ENCODE results near the gene GABBR2.

The GABBR2 gene

DNA sequence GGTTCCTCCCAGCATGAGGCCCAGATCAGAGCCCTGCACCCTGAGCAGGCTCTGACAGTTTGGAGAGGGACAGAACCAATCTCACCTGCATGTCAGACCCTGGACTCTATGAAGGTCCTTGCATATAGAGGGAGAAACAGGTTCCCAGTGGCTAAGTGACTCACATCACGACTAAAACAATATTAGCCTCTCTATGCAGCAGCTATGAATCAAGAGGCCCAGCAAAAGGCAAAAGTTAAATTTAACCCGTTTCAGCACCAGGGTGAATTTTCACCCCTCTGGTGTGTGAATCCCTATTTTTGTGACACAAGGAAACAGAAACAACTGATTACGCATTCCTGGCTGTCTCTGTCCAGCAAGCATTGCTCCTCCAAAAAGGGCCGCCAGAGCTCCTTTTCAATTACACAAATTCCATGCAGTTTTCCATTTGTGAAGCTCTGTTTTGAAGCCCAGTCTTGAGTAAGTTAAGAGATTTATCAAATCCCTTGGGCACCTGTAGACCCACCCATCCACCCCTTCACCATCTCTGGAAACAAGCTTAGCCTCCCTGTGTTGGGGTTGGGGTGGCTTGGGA lies 136.6 kb downstream of the GABBR2 start:
- DNase-seq: peak in 1 of 58 donors; percentile 56

DNA sequence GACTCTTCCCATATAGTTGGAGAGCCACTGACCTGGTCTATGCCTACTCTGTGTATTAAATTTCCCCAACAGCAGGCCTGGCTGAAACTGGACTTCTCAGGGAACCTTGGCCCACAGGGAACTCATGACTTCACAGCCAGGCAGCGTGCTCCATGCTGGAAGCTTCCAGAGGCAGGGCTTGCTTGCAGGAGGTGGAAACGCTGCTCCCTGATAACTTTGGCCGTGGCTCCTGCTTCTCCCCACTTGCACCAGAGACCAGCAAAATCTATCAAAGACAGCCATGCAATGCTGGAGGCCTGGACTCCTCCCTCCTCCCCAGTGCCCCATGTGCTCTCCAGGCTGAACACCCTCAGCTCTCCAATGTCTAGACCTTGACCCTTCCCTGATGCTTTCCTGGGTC lies 137.1 kb downstream of the GABBR2 start:
- DNase-seq: no peak

DNA sequence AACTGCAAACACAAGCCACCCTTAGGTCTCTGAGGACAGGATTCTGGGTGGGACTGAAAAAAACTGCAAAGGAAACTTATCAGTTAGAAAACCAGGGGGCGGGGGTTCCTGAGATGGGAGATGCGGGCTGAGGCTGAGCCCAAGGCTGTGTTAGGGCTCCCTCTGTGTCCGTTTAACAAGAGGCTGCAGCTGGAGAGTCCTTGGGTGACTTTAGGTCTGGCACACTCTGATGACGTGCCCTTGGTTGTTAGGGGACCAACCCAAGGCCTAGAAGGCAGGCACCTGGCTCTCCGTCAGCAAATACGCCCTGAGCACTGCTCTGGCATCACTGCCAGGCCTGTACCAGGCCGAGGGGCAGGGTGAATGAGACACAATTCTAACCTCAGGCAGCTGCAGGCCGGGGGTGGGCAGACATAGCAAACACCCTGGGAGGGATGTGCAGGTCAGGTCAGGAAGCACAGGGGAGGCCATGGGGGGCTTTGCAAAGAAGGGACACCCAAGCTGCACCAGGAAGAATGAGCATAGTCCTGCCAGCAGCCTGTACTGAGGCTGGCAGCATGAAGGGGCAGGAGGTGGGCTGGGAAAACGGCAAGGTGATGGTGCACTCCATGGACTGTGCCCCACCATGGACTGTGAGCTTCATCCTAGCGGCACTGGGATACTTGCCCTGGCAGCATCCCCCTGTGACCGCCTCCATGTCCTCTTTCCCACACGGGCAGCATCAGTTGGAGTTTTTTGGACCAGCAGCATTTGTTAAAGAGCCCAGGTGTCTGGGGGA lies 137.9 kb downstream of the GABBR2 start:
- DNase-seq: peak in 1 of 58 donors; percentile 45

DNA sequence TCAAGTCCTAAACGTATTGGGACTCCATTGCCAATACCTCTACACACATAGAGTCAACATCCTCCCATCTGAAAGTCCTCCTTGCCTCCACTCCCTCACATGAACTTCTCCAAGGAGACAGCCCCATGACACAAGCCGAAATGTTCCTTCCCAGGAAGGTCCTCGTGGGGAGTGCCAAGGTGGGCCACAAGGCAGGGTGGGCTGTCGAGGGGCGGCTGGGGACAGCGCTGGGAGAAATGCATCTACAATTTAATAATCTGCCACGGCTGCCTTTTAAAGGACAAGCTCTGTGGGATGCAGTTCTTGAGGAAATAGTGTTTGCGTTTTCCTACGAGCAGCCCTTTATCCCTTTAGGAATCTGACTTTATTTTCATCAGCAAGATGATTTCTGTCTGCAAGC lies 138.7 kb downstream of the GABBR2 start:
- no peak for DNase-seq

DNA sequence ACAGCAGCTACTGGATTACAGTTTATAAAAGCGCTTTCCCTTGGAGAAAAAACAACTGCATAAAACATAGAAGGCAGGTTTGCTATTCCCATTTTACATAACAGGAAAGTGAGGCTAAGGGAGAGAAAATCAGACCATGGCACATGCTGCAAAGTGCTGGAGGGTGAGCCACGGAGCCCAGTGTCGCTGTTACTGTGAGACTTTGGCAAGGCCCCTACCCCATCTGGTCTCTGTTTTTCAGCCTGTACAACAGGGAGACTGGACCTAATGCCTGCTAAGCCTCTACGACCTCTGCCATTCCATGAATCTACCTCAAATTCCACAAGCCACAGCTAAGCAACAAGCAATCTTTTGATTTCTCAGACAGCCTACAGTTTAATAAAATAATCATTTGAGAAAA lies 139.2 kb downstream of the GABBR2 start:
- DNase-seq: no peak

DNA sequence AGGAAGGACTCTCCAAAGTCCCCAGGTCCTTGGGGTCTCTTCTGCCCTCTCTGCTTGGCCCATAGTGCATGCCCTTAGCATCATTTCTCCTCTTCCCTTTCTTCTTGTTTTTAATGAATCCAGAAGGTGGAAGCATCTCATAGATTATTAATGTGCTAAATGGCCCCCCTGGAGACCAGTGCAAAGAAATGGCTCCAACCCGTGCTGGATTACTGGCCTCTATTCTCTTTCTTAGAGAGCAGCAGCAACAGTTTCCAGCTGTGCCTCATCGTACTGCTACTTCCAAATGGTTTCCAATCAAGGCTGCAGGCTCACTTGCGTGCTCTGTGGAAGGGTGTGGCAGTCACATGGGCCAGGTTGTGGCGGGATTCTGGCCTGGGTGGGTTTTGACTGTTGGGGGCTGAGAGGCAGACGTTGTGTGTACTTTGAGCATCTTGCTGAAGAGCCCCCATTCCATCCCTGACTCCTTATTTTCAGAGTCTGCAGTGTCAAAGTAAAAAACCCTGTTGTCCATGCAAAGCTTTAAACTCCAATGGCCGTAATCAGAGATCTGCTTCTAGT lies 139.7 kb downstream of the GABBR2 start:
- no peak for DNase-seq

DNA sequence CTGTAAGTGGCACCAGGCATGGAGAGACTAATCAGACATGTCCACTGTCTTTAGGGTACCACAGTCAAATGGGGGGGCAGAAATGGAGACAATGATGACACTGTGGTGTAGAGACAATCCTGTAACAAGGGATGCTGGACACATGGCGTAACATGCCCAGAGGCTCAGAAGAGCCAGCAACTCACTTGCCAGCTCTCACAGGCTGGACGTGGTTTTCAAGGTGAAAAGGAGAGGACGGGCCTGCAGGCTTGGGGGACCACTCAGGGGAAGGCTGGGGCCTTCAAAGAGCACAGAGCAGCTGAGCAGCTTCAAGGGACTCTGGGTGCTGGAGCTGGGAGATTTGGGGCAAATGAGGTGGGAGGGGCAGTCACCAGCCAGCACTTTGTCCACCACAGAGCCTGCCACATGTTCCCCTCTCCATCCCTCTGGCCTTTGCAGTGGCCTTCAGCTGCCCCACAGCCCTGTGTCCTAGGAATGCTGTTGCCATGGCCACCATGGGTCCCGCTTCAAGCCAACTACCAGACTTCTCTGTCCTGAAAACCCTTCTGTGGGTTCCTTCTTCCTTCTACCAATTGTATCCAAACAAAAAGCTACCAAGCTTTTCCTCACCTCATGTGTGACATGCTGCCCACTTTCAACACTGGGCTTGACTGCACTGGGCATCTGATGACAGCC lies 140.4 kb downstream of the GABBR2 start:
- no peak for DNase-seq

DNA sequence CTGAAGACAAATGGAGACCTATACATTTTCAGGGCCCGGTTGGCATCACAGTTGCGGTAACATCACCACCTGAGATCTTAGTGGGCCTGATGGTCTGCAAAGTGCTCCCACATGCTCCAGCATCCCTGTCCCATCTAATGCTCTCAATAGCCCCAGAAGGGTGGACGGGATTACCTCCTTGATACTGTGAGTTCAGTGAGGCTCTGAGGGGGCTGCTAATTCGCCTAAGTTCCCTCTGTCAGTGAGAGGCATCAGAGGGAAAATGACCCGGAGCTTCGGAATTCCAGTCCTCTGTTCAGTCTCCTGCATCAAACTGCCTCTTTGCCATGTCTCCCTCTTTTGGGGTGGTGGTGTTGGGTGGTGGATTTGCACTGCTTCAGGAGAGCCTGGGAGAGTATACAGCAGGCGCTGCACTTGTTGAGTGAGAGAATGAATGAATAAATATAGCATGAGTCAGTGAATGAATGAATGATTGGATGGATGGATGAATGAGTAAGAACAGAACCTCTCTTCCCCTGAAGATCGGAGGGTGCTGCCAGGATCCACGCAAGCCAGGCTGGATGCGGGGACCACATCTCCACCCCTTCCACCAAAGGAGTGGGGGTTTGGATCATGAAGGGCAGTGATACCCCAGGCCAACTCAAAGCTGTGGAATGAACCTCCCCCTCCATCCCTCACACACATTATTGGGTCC lies 141.0 kb downstream of the GABBR2 start:
- no peak for DNase-seq

DNA sequence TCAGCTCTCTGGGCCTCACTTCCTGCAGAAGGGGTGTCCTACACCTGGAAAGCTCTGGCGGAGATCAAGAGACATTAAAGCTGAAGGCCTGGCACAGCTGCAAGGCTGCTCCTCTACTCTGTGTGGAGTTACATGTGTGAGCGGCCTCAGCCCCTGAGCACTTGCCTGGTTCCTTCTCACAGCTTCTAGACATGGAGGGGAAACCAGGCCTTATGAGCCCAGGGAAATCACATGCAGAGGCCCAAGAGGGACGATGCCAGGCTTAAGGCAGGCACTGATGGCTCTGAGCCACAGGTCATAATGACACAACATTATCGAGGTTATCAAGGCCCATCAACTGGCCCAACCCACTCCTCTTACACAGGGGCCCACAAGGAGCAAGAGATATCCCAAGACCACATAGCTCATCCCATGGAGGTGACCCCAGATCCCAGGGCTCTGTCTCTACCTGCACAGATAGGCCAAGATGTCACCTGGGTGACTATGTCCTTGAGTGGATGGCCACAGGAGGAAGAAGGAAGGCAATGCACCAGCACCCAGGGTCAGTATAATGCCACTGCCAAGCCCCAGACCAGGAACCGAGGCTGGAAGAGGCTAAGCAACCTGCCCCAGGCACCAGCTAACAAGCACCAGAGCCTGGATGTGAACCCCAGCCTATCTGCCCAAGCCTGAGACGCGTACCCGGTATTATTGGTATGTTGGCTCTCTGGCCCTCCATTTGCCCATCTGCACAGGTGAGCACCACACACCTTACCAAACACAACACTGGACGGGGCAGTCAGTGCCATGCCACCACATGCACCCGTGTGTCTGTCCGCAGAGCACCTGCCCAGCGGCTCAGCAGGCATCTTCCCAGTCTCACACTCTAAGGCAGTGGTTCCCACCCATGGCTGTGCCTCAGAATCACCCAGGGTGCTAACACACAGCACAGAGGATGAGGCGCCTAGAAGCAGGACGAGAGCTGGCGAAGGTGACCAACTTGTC lies 143.3 kb downstream of the GABBR2 start:
- no peak for DNase-seq

DNA sequence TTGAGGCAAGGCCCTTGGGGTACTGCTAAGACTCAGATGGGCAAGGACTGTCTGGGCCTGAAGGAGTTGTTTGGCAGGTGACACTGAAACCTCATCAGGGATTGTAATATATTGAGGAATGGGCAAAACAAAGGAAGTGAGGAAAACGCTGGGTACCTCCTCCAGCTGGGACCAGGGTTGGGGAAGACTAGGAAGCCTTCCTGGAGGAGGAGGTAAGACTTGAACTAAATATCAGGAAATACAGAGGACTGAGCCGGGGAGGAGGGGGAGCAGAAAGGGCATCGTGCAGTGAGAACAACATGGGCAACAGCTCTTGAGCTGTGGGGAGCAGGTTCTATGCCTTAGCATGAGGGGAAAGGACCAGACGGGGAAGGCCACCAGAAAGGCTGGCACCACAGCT lies 144.0 kb downstream of the GABBR2 start:
- no peak for DNase-seq

DNA sequence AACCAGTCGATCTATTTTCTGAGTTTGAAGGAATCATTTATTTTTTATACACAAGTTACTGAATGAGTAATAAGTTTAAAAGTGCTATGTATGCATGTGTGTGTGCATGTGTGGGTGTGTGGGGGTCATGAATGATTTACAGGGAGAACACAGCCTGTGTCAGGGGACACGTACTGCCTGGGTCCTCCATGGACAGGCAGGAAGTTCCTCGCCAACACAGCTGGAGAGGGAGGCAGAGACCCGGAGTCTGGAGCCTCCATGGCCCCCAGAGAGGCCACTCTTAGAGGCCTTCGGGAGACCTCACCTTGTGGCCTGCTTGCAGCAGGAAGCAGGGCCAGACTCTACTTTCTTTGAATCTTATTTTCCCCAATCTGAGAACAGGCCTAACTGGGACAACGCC lies 144.7 kb downstream of the GABBR2 start:
- DNase-seq: no peak

DNA sequence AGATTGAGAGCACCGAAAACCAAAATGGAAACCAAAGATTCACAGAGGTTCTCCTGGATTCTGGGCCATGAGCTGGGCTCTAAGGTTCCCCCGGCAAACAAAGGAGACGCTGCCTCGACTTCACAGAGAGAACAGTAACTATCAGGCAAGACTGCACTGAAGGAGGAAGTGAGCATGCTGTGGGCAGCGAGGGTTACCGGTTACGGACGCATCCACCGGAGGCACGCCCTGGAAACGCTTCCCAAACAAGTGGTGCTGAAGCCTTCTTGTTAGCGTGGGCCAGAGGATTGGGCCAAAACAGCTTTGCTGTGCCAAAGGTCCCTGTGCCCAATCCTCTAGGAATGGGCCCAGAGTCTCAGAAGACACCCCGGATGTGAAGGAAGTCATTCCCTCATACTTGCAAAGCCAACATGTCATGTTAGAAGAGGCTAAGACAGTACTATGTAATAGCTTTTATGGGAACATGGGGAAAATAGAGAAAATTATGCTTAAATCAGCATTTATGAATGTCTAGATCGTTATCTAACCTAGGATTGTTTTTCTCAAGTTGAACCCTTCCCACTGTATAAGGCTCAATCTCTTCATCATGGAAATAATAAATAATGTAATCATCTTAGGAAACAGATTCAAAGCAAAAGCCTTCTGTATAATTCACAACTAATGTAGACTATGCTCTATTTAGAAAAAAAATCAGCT lies 145.4 kb downstream of the GABBR2 start:
- DNase-seq: no peak

DNA sequence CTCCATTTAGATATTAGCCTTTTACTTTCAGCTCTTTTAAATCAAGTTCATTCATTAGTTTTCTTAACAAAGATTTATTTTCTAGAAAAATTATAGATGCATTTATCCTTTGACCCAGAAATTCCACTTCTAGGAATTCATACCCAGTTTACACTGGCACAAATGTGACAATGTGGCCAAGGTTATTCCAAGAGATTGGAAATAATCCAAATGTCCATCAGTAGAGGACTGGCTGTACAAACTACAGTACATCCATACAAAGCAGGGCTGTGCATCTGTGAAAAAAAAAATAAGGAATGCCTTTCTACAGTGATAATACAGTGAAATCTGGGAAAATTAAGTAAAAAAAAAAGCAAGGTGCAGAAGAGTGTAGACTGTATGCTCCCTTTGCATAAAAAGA lies 149.2 kb downstream of the GABBR2 start:
- DNase-seq: no peak

DNA sequence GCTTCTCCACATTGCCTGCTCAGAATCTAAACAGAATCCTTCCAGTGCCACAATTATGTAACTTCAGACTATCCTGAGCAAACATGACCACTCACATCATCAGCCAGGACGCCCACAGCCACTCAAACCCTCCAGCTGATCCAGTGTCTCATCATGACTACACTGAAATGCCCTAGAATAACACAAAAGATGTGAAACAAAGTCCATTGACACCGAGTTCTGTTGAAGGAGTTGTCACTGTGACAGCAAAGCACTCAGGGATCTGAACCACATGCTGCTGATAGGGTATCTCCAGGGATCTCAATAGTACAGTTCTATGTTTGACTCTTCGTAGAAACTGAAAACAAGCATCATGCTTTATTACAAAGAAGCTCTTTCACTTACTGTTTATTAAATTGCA lies 150.2 kb downstream of the GABBR2 start:
- DNase-seq: peak in 12 of 58 donors; percentile 19 to 56 (median 32)

DNA sequence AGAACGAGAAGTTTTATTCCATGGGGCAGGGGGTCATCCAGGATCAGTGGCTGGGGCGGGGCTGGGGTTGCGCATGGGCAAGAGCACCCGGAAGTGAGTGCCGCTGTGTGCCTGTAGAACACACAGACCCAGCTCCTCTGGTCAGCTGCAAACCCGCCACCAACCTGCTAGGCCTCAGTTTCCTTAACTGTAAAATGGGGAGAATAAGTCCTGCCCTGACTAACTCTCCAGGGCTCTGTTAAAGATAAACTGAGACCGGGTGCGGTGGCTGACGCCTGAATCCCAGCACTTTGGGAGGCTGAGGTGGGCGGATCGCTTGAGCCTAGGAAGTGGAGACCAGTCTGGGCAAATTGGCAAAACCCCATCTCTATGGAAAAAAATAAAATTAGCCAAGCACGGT lies 152.2 kb downstream of the GABBR2 start:
- DNase-seq: no peak

DNA sequence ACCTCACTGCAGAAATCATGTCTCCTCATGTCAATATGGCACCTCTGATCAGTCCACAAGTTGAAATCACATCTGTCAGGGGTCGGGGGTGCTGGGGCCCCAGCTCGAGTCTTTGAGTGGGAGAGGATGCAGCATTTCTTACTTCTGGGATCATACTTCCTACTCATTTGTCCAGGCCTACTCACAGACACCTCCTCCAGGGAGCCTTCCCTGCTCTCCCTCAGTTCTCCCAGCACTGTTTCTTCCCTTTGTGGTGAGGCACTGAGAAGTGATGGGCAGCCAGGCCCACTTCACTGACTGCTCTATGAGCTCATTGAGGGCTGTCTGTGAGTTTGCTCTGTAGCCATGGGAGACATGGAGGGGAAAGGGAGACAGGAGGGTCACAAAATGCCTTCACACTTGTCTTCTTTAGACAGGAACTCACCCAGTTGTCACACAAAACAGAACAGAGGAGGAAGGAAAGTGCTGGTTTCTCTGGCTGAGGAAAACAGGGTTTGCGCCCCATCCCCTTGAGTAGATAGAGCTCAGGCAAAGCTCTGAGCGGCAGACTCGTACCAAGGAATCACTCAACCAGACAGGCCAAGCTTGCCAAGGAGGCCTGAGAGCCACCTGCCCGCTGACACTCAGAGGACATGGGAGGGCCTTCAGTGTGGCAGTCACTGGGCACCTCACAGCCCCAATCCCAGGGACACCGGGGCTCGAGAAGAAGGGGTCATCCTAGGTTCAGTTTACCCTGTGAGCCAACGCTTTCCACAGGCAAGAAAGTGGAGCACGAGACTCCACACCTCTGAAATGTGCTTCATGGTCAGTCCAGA lies 152.9 kb downstream of the GABBR2 start:
- DNase-seq: no peak

DNA sequence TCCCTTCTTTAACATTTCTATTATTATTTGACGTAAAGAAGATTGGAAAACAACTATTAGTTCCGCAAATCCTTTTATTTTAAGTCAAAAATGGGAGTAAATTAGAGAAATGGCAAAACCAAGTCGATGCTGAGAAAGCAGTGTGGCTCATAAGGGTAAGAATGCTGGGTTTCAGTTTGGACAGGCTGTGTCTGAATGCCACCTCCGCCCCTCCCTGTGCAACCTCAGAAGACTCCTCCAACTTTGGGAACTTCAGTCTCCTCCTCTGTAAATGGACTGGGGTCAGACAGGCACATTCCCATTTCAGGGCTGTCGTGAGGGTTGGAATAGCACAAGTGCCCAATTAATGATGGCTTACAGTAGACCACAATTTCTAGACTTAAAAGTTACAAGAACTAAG lies 154.0 kb downstream of the GABBR2 start:
- no peak for DNase-seq

DNA sequence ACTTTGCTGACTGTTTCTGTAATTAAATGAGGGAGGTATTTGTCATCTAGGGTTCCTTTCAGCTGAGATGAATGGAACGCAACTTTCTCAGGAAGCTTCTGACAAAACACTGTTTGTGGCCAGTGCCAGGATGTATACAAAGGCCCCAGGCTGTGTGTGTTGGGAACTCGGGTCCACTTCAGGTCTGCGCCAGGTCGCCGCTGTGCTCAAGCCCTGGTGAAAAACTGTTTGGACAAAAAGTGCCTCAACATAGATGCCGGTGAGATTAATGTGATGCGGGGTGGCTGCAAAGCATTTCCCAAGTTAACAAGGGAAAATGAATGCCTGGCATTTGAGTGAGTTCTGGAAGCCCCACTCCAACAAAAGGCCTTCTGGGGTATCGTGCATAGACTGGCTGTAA lies 156.4 kb downstream of the GABBR2 start:
- peak in 27 of 58 donors; percentile 11 to 84 (median 46) for DNase-seq

Data from anterior cingulate cortex (tissue), 58 donors.